GM21390 (cell line): ENCODE measurements around the gene P4HTM.

ENCODE experiments used
- ATAC-seq: cut with Tn5 transposase; IDR thresholded peaks from one replicate; pipeline ENCODE4 v1.9.1; 2021; ENCODE audit not compliant: unreplicated experiment

The P4HTM gene

DNA sequence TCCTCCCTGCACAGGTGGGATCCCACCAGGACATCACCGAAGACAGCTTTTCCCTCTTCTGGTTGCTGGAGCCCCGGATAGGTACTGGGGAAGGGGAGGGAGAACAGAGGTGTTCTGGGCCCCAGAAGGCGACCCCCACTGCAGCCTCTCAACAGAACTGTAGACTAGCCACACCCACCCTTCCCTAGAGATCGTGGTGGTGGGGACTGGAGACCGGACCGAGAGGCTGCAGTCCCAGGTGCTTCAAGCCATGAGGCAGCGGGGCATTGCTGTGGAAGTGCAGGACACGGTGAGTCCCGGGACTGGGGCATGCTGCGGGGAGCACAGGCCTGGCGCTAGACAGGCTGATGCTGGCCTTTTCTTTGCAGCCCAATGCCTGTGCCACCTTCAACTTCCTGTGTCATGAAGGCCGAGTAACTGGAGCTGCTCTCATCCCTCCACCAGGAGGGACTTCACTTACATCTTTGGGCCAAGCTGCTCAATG lies 32.7 kb downstream of the P4HTM start:
- no peak for ATAC-seq

DNA sequence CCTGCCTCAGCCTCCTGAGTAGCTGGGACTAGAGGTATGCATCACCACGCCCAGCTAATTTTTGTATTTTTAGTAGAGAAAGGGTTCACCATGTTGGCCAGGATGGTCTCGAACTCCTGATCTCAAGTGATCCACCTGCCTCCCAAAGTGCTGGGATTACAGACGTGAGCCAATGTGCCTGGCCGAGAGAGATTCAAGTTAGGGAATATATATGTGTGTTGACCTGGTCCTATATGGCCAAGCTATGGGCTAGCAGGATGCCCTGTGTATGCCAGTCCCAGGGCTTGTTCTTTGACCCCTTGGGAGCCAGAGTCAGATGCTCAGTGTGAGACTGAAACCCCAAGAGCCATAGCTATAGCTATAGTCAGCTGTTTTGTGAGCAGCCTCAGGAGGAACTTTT lies 33.7 kb downstream of the P4HTM start:
- no peak for ATAC-seq

DNA sequence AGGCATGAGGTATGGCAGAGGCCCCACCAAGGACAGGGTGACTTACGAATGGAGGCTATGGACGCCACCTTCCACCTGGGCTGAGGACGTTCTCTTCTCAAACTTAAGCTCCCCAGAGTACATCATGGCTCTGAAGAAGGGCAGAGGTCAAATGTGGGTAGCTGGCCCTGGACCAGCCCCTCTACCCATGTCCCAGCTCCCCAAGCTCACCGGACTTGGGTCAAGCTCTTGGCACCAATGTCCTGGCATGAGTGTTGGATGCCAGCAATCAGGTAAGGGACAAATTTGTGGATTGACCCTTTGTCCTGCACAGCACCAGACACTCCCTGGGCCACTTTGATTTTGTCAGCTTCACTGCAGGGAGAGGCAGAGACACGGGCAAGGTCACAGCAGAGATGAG lies 34.4 kb downstream of the P4HTM start:
- no peak for ATAC-seq

DNA sequence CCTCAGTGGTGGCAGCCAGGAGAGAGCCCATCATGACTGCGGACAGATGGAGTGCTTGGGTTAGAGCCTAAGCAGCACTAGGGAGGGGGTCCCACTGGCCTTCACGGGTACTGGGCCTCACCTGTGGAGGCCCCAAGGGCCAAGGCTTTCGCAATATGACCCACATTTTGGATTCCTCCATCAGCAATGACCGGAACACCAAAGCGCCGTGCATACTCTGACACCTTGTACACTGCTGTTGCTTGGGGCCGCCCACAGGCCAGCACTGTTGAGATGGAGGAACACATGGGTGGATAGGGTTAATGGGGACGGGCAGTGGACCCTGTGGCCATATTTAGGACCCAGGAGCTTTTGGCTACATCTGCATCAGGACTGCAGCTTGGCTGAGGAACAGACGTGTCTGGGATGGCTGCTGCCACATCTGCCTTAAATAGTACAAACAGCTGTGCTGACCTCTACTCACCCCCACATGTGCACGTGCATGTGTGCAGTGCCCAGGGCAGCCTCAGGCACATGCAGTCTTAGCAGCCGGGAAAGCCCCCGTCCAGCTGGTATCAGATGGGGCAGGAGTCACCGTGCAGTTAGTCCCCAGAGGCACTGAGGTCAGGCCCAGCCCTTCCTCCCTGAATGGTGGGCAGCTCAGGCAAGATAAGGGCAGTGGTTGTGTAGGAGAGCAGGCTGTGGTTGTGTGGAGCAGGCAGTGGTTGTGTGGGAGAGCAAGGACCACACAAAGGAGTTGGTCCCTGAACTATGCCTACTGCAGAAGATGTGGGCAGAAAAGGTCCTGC lies 35.2 kb downstream of the P4HTM start:
- no peak for ATAC-seq

DNA sequence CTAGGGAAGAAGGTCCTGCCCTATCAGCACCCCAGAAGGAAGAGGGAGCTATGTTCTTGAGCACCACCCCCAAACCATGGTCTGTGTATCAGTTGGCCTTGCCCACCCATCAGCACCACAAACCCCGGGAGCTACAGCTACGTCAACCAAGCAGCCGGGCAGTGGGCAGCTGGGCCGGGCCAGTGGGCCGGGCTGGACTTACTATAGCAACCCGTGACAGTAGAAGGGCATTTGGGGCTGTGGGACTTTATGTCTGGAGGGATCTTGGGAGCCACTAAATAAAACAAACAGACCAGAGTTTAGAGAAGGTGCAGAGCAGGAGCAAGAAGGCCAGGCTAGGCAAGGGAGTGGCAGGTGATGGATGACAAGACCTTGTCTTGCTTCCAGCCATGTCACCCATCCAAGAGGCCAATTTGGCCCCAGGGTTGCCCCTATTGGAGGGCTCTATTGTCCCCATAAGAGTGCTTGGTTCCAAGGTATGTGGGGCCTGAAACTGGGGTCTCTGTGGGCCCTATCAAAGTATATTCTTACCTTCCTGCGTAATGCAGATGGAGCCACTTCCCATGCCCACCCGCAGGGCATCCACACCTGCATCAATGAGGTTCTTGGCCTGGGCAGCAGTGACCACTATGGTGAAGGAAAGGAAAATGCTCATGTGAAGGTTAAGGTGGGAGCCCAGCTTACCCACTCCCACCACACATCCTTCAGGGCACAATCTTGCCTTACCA lies 35.9 kb downstream of the P4HTM start:
- ATAC-seq, result no peak

DNA sequence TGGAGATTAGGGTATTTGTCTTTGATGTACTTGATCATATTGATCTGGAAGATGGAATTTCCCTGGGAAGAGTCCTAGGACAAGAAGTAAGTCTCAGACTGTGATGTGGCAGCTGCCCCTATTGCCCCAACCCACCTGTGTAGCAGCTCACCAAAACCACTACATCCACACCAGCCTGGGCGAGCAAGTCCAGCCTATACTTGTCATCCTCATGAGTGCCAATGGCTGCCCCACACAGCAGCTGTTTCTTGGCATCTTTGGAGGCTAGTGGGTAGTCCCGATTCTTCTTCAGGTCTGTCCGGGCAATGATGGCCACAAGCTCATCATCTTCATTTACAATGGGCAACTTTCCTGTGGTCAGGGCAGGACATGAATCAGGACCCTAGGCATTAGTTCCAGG lies 36.5 kb downstream of the P4HTM start:
- no peak for ATAC-seq

DNA sequence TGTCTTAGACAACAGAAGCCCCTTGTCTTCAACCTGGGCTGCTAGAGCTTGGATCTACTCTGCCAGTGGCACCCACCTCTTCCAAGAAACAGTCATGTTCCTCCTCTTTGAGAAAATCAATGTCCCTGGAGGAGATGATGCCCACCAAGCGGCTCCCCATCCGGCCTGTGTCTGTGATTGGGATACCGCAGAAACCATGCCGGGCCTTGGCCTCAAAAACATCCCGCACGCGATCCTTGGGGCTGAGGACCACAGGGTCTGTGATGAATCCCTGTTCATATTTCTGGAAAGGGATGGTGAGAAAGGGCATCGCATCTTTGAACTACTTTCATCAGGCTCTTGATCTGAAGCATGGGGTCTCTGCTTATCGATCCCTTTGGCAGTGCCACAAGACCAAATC lies 37.6 kb downstream of the P4HTM start:
- ATAC-seq, result no peak

DNA sequence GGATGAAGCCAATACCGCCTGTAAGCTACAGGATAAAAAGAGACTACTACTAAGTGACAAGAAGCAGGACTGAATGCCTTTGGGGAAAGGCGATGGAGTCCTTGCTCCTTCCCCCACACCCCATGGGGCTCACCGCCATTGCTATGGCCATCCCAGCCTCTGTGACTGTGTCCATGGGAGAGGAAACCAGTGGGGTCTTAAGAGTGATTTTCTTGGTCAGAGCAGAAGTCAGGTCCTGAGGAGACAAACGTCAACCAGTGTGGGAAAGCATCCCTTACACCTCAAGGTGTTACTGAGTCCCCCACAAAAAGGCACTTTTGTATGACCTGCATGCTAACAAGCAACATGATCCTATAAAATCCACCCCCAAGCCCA lies 38.2 kb downstream of the P4HTM start:
- no peak for ATAC-seq

DNA sequence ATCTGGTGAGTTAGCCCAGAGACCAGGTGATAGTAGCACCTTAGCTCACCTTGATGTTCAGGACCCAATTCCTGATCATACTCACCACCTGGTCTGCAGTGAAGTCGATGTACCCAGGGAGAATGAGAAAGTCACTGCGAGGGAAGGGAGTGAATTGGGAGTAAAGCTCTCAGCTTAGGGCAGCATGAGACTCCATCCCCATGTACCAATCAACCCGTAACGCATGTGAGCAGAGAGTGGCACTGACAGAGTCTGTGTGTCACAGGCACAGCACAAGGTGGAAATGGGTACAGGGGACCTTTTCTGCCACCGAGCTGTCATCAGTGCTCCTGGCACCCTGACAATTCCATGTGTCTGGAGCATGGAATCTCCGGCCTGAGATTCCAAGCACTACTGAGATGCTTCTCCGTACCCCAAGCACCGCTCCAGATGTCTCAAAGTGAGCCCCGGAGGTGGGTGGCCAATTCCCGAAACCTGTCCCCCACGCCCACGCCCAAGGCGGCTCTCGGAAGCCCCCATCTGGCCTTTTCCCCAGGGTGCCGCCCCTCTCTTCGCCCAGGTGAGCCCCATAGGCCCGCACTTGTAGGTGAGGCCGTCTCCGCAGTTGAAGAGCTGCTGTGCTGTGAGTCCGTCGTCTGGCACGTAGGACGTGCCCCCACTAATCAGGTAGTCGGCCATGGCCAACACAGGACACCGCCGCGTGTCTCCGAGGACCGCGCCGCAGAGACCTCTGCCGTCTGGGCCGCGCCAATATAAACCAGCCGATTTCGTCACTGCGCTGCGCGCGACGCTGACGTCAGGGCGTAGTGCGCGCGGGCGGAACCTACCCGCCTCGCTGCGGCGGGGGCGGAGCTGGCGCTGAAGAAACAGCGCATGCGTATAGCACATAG lies 38.9 kb downstream of the P4HTM start, which contains the start of gene IMPDH2:
IMPDH2 (minus strand) TSS at position 726 of the 890 bp plus-strand sequence; CDS start at position 678, 48 bp downstream.
- ATAC-seq, result peak; percentile 90

DNA sequence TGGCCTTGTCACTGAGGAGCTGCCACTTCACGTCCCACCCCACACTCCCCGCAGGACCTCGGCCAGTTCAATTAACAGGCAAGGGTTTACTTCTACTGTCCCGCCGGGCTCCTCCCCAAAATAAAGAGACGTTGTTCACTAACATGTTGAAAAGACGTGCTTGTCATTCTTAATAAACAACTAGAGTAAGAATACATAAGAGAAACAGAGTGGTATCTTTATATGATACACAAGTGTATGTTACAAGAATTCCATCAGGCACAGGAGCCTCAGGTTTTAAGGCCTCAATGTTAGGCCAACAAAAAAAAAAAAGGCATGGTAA lies 39.5 kb downstream of the P4HTM start:
- ATAC-seq, result no peak

DNA sequence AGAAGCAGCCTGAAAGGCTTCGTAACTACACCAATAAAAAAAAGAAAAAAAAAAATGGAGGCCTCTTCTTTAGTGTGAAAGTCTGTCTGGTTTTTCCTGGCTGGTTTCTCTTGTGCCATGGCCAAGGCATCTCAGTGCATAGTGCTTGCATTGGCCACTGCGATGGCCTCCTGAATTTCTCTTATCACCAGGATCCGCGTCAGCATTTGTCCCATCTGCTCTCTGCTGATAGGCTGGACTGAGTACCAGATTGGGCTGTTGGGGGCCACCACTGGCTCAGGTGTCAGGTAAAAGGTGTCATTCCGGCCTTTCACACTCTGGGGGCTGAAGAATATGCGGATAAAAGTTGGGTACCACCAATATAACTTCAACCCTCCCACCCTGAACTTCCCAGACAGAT lies 40.3 kb downstream of the P4HTM start:
- ATAC-seq, result no peak

DNA sequence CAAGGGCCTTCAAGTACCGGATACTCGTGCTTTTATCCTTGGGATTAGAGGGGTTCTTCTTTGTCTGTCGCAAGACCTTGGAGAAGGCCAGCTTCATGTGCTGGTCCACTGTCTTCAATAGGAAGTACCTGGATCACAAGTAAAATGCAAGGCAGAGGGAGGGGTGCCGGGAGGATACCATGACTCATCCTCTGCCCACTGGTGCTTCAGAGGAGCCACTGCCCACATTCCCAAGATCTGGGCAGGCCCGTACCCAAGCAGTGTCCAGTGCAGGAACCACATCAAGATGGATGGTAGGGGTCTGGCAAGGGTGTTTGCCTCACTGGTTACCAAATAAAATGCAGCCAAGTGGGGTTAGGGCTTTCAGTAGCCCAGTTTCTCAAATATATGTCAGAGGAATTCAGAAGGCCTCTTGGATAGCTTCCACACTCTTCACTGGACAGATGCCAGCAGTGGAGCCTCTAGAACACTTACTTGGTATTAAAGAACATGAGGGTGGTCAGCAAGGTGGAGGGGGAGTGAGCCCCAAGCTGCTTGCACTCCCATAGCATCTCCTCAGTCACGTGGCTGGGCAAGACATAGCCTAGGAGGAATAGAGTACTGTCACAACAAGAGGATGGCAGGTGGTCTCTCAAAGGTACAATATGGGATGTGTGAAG lies 42.7 kb downstream of the P4HTM start:
- no peak for ATAC-seq

DNA sequence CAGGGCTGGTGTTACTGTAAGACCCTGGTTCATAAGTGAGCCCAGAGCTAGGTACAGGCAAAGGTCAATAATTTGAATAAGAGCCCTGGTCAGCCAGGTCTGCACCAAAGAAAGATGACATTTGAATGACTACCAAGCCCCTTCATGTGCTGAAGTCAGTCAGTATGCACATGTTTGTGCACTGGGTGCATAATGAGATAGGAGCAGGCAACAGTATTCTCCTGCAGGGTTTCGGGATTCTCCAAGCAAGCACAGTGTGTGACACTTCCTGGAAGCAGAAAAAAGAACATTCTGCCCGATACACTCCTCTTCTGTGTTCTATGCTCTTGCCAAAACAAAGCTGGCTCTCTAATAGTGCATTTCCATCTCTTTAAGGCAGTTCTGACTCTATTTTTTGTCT lies 44.6 kb downstream of the P4HTM start:
- no peak for ATAC-seq

DNA sequence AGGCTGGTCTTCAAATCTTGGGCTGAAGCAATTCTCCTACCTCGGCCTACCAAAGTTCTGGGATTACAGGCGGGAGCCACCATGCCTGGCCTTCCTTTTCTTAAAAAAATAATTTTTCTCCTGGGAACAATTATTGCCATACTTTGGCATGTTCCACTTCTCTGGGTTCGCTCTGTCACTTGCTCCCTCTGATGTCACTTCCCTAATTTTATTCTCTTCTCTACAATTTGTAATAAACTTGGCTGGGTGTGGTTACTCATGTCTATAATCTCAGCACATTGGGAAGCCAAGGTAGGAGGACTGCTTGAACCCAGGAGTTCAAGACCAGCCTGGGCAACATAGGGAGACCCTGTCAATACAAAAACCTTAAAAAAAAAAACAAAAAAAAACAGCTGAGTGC lies 45.2 kb downstream of the P4HTM start:
- no peak for ATAC-seq

DNA sequence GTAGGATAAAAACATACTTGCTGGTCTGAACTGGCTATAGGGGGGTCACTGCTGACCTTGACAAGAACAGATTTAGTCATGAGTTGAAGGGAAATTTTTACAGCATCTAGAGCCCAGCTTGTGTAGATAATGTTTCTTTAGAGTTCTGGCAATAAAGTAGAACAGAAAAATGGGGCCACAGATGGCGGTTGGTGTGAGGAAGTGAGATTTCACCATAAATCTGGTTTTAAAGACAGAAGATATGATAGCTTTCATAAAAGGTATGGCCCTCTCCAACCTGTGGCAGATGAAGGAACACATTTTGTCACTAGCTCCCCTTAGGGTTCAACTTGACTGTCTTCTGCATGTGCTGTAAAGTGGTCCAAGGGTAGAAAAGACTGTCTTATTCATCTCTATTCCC lies 63.5 kb downstream of the P4HTM start:
- ATAC-seq, result no peak

DNA sequence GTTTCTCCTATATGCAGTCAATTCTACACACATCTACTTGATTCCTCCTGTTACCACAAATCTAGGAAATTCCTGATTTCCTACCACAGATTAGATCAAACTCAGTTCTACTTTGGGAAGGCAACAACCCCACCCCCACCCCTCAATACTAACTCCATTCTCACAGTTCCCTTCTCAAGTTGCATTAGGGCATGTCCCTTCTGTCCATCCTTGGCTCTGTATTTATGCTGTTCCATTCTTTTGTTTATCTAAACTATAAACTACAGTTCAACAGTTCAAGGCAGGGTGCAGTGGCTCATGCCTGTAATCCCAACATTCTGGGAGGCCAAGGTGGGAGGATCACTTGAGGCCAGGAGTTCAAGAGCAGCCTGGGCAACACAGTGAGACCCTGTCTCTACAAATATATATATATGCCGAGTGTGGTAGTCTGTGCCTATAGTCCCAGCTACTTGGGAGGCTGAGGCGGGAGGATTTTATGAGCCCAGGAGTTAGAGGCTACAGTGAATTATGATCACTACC lies 64.4 kb downstream of the P4HTM start:
- ATAC-seq, result no peak
